ENCODE results near the gene RIPPLY1.

The RIPPLY1 gene

DNA sequence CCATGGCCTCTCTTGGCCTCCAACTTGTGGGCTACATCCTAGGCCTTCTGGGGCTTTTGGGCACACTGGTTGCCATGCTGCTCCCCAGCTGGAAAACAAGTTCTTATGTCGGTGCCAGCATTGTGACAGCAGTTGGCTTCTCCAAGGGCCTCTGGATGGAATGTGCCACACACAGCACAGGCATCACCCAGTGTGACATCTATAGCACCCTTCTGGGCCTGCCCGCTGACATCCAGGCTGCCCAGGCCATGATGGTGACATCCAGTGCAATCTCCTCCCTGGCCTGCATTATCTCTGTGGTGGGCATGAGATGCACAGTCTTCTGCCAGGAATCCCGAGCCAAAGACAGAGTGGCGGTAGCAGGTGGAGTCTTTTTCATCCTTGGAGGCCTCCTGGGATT, 25.1 kb upstream of the RIPPLY1 start:
- Histone ChIP-seq H3K27me3 (ENCODE audit: low read length) (no peaks in the 10 kb centered on the region), H4K20me1 (ENCODE audit: low read depth, low read length) (no peaks in the 10 kb centered on the region)
- TF ChIP-seq EZH2phosphoT487 (conservative IDR thresholded peaks at IDR 0.05; ENCODE audit: low read length): no peak
- TF ChIP-seq, protein P1, sequence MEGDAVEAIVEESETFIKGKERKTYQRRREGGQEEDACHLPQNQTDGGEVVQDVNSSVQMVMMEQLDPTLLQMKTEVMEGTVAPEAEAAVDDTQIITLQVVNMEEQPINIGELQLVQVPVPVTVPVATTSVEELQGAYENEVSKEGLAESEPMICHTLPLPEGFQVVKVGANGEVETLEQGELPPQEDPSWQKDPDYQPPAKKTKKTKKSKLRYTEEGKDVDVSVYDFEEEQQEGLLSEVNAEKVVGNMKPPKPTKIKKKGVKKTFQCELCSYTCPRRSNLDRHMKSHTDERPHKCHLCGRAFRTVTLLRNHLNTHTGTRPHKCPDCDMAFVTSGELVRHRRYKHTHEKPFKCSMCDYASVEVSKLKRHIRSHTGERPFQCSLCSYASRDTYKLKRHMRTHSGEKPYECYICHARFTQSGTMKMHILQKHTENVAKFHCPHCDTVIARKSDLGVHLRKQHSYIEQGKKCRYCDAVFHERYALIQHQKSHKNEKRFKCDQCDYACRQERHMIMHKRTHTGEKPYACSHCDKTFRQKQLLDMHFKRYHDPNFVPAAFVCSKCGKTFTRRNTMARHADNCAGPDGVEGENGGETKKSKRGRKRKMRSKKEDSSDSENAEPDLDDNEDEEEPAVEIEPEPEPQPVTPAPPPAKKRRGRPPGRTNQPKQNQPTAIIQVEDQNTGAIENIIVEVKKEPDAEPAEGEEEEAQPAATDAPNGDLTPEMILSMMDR (IDR thresholded peaks at IDR 0.05; ENCODE audit: insufficient read depth, low read length, poor library complexity, severe bottlenecking): no peak

DNA sequence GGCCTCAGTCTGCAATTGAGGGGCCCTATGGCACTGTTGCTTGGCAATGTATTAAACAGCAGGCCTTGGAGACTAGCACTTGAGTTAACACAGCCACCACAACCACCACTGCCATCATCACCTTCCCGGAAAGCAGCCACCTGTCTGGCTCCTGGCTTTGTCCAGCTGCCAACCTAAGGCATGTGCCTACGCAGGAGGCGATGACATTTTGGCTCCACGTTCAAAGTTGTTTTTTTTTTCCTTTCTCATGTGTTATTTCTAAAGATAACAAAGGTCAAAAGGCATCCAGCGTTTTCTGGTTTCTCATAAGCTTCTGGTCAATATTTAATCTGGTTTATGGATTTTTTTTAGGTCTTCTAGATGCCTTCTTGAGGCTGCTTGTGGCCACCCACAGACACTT, 24.6 kb upstream of the RIPPLY1 start:
- Histone ChIP-seq H3K4me3 (ENCODE audit: insufficient read depth, low read length, poor library complexity, severe bottlenecking) (no peak overlapping the region), H3K9ac (ENCODE audit: low read length) (no peak overlapping the region), H3K27me3 (ENCODE audit: low read length) (no peaks in the 10 kb centered on the region), H2AFZ (ENCODE audit: low read depth, low read length, severe bottlenecking) (no peak overlapping the region), H3K4me2 (ENCODE audit: low read depth, low read length, poor library complexity, severe bottlenecking) (no peak overlapping the region), H3K79me2 (ENCODE audit: insufficient read depth, low read length) (no peaks in the 10 kb centered on the region), H3F3A (ENCODE audit: insufficient read depth) (no peaks in the 10 kb centered on the region), H3K9me3 (ENCODE audit: insufficient read depth, low read length) (no peaks in the 10 kb centered on the region), H3K9me2 (replicated peaks; ENCODE audit: insufficient read depth, low read length) (no peaks in the 10 kb centered on the region), H4K20me1 (ENCODE audit: low read depth, low read length) (no peaks in the 10 kb centered on the region), H3K27ac (ENCODE audit: low read depth, low read length) (no peak overlapping the region), H3K36me3 (ENCODE audit: low read length) (no peaks in the 10 kb centered on the region)
- TF ChIP-seq EZH2phosphoT487 (conservative IDR thresholded peaks at IDR 0.05; ENCODE audit: low read length): no peak
- TF ChIP-seq, protein P1 (IDR thresholded peaks at IDR 0.05; ENCODE audit: insufficient read depth, low read length, poor library complexity, severe bottlenecking): no peak

More for the DNA sequence above, 25.1 kb upstream of the RIPPLY1 start:
- no peak overlapping the region for H2AFZ ChIP-seq (ENCODE audit: low read depth, low read length, severe bottlenecking)
- no peaks in the 10 kb centered on the region for H3K79me2 ChIP-seq (ENCODE audit: insufficient read depth, low read length)
- H3K4me3 ChIP-seq (ENCODE audit: insufficient read depth, low read length, poor library complexity, severe bottlenecking): no peak overlapping the region
- H3K9me2 ChIP-seq (replicated peaks; ENCODE audit: insufficient read depth, low read length): no peaks in the 10 kb centered on the region
- H3K36me3 ChIP-seq (ENCODE audit: low read length): no peaks in the 10 kb centered on the region
- H3F3A ChIP-seq (ENCODE audit: insufficient read depth): no peaks in the 10 kb centered on the region
- H3K27ac ChIP-seq (ENCODE audit: low read depth, low read length): no peak overlapping the region
- no peak overlapping the region for H3K9ac ChIP-seq (ENCODE audit: low read length)
- no peak overlapping the region for H3K4me2 ChIP-seq (ENCODE audit: low read depth, low read length, poor library complexity, severe bottlenecking)
- no peaks in the 10 kb centered on the region for H3K9me3 ChIP-seq (ENCODE audit: insufficient read depth, low read length)

DNA sequence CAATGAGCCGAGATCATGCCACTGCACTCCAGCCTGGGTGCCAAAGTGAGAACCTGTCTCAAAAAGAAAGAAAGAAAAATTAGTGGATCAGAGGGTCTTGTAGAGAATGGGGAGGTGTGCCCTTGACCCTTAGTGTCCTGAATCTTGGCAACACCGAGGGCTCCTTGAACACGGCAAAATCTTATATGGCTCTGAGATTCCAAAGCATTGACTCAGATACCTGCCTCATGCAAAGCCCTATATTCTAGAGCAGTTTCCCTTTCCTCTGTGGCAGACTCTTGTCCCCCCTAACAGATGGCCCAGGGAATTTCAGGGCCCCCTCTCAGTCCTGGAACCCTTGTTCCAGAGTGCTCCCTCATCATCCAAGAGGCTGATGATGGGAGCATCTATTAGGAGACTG, 23.9 kb upstream of the RIPPLY1 start:
- Histone ChIP-seq H3K4me2 (ENCODE audit: low read depth, low read length, poor library complexity, severe bottlenecking) (no peak overlapping the region), H3K9ac (ENCODE audit: low read length) (no peak overlapping the region), H3K27me3 (ENCODE audit: low read length) (no peaks in the 10 kb centered on the region), H3K9me3 (ENCODE audit: insufficient read depth, low read length) (no peaks in the 10 kb centered on the region), H3K27ac (ENCODE audit: low read depth, low read length) (no peak overlapping the region), H3K9me2 (replicated peaks; ENCODE audit: insufficient read depth, low read length) (no peaks in the 10 kb centered on the region), H3K4me3 (ENCODE audit: insufficient read depth, low read length, poor library complexity, severe bottlenecking) (no peak overlapping the region), H3K79me2 (ENCODE audit: insufficient read depth, low read length) (no peaks in the 10 kb centered on the region), H3K36me3 (ENCODE audit: low read length) (no peaks in the 10 kb centered on the region), H2AFZ (ENCODE audit: low read depth, low read length, severe bottlenecking) (no peak overlapping the region), H4K20me1 (ENCODE audit: low read depth, low read length) (no peaks in the 10 kb centered on the region), H3F3A (ENCODE audit: insufficient read depth) (no peaks in the 10 kb centered on the region)
- TF ChIP-seq, protein P1 (IDR thresholded peaks at IDR 0.05; ENCODE audit: insufficient read depth, low read length, poor library complexity, severe bottlenecking): no peak
- TF ChIP-seq EZH2phosphoT487 (conservative IDR thresholded peaks at IDR 0.05; ENCODE audit: low read length): no peak

Measured in SU-DHL-6 (cell line).